Measurements from ENCODE around the gene FES. TPM values are rescaled to one million over a fixed set of nuclear protein-coding genes. Genes with fewer than 3 reads are reported as not detected.

The FES gene
- total and polyA plus RNA-seq, 2 donors from 2014 or later: 9.3 to 33.5 TPM

DNA sequence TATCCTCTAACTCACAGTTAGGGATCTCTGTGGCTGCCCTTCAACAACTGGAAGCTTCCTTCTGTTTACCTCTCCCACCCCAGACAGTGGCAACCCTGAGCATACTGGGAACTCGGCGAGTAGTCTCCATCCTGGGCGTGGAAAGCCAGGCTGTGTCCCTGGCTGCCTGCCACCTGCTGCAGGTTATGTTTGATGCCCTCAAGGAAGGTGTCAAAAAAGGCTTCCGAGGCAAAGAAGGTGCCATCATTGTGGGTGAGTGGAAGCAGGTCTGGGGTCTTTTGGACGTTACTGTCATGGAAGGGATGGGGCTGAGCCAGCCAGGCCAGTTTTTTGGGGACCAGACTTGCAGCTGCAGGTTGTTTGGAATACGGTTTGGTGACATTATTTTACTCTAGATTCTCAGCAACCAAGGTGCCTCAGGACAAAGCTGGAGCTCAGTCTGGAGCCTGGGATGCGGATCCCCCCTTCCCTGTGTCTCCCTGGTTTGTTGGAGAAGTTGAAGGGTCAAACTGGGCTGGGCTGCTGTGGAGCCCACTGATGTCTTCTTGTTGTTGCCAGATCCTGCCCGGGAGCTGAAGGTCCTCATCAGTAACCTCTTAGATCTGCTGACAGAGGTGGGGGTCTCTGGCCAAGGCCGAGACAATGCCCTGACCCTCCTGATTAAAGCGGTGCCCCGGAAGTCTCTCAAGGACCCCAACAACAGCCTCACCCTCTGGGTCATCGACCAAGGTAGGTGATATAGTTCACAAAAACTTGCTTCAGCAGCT is 58.2 kb downstream of the FES start:
- Histone ChIP-seq H3K4me1 (ENCODE audit: control insufficient read depth in 2 of 3, insufficient read depth in 2 of 3, low read depth in 1 of 3, low read length in 3 of 3) (no peaks in the 10 kb centered on the region), H3K9ac (ENCODE audit: low read length in 3 of 3) (no peak overlapping the region), H3K27me3 (ENCODE audit: control insufficient read depth, insufficient read depth, low read length) (no peaks in the 10 kb centered on the region), H3K27ac (ENCODE audit: low read depth in 2 of 2, low read length in 2 of 2) (no peak overlapping the region), H3K9me3 (ENCODE audit: control insufficient read depth in 2 of 3, insufficient read depth in 1 of 3, low read length in 3 of 3) (no peaks in the 10 kb centered on the region), H3K4me3 (ENCODE audit: low read length in 3 of 3) (no peak overlapping the region), H3K36me3 (ENCODE audit: control insufficient read depth in 2 of 3, insufficient read depth in 3 of 3, low read length in 3 of 3) (peaks cover 8 to 48% (median 44%) of the 10 kb centered on the region in 3 donors)
- TF ChIP-seq, protein P1, sequence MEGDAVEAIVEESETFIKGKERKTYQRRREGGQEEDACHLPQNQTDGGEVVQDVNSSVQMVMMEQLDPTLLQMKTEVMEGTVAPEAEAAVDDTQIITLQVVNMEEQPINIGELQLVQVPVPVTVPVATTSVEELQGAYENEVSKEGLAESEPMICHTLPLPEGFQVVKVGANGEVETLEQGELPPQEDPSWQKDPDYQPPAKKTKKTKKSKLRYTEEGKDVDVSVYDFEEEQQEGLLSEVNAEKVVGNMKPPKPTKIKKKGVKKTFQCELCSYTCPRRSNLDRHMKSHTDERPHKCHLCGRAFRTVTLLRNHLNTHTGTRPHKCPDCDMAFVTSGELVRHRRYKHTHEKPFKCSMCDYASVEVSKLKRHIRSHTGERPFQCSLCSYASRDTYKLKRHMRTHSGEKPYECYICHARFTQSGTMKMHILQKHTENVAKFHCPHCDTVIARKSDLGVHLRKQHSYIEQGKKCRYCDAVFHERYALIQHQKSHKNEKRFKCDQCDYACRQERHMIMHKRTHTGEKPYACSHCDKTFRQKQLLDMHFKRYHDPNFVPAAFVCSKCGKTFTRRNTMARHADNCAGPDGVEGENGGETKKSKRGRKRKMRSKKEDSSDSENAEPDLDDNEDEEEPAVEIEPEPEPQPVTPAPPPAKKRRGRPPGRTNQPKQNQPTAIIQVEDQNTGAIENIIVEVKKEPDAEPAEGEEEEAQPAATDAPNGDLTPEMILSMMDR (IDR thresholded peaks at IDR 0.05; ENCODE audit: borderline replicate concordance, extremely low read depth, insufficient read depth): no peak
- intact Hi-C loops (cut with DNase I): no loop called here
- DNase-seq (peak in 1 of 5 donors; percentile 46), FAIRE-seq (no peak)

DNA sequence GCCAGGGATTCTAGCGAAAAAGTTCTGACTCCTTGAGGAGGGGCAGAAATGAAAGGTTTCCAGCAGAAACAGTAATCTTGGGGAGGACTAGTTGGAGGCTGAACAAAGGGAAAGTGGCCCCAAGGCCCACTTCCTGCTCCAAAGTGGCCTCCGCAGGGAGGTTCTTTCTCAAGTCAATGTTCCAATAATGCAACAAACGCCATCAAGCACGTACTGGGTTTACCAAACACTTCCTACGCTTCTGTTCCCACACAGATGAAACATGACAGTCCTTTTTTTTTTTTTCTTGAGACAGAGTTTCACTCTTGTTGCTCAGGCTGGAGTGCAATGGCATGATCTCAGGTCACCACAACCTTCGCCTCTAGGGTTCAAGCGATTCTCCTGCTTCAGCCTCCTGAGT is 60.8 kb downstream of the FES start:
- Histone ChIP-seq H3K4me1 (ENCODE audit: control insufficient read depth in 2 of 3, insufficient read depth in 2 of 3, low read depth in 1 of 3, low read length in 3 of 3) (no peaks in the 10 kb centered on the region), H3K27me3 (ENCODE audit: control insufficient read depth, insufficient read depth, low read length) (no peaks in the 10 kb centered on the region), H3K9ac (ENCODE audit: low read length in 3 of 3) (no peak overlapping the region), H3K27ac (ENCODE audit: low read depth in 2 of 2, low read length in 2 of 2) (no peak overlapping the region), H3K36me3 (ENCODE audit: control insufficient read depth in 2 of 3, insufficient read depth in 3 of 3, low read length in 3 of 3) (peaks cover 6 to 47% (median 44%) of the 10 kb centered on the region in 3 donors), H3K4me3 (ENCODE audit: low read length in 3 of 3) (no peak overlapping the region), H3K9me3 (ENCODE audit: control insufficient read depth in 2 of 3, insufficient read depth in 1 of 3, low read length in 3 of 3) (no peaks in the 10 kb centered on the region)
- intact Hi-C loops (cut with DNase I): no loop called here
- FAIRE-seq: no peak
- DNase-seq: peak in 1 of 5 donors; percentile 6
- TF ChIP-seq, protein P1 (IDR thresholded peaks at IDR 0.05; ENCODE audit: borderline replicate concordance, extremely low read depth, insufficient read depth): no peak

Other genes starting within 250 kb of the FES start
- gene BLM, start 167.2 kb upstream of the FES start, total RNA-seq: 2.8 TPM
- 1.1 TPM for gene BLM, start 167.2 kb upstream of the FES start, polyA plus RNA-seq (ENCODE audit: insufficient read depth, low read depth, low replicate concordance)
- 75.9 TPM for gene FURIN, start 15.9 kb upstream of the FES start, total RNA-seq
- 36.4 TPM for gene FURIN, start 15.9 kb upstream of the FES start, polyA plus RNA-seq (ENCODE audit: insufficient read depth, low read depth, low replicate concordance)
- gene MAN2A2, start 18.8 kb downstream of the FES start, total RNA-seq: 56.3 TPM
- gene MAN2A2, start 18.8 kb downstream of the FES start, polyA plus RNA-seq (ENCODE audit: insufficient read depth, low read depth, low replicate concordance): 11.4 TPM
- 15.5 TPM for gene HDDC3, start 48.0 kb downstream of the FES start, total RNA-seq
- gene HDDC3, start 48.0 kb downstream of the FES start, polyA plus RNA-seq (ENCODE audit: insufficient read depth, low read depth, low replicate concordance): 47.3 TPM
- gene UNC45A, start 50.8 kb downstream of the FES start, total RNA-seq: 62.8 TPM
- 48.9 TPM for gene UNC45A, start 50.8 kb downstream of the FES start, polyA plus RNA-seq (ENCODE audit: insufficient read depth, low read depth, low replicate concordance)
- 11.6 TPM for gene RCCD1, start 70.4 kb downstream of the FES start, total RNA-seq
- gene RCCD1, start 70.4 kb downstream of the FES start, polyA plus RNA-seq (ENCODE audit: insufficient read depth, low read depth, low replicate concordance): 11.6 TPM
- gene PRC1, start 110.0 kb downstream of the FES start, total RNA-seq: 6.6 TPM
- 3.4 TPM for gene PRC1, start 110.0 kb downstream of the FES start, polyA plus RNA-seq (ENCODE audit: insufficient read depth, low read depth, low replicate concordance)
- 15.5 TPM for gene VPS33B, start 138.1 kb downstream of the FES start, total RNA-seq
- gene VPS33B, start 138.1 kb downstream of the FES start, polyA plus RNA-seq (ENCODE audit: insufficient read depth, low read depth, low replicate concordance): 18.5 TPM
- 3.9 TPM for gene SV2B, start 215.8 kb downstream of the FES start, total RNA-seq
- gene SV2B, start 215.8 kb downstream of the FES start, polyA plus RNA-seq (ENCODE audit: insufficient read depth, low read depth, low replicate concordance): 0.17 TPM

Measured in kidney (tissue), 14 donors.